SK-N-MC (cell line): ENCODE data around the gene CD93.

ENCODE experiments used
- DNase-seq: peaks from one replicate; pipeline ENCODE4 v3.0.0-alpha.2; 2011; ENCODE audit warnings: low read depth, low spot score
- H3K27ac ChIP-seq: fragments of 200-600 bp; sonication (generic); 2 replicates; pipeline ENCODE4 v1.5.1; 2016; ENCODE audit warnings: mixed run types
- H3K36me3 ChIP-seq: fragments of 200-600 bp; sonication (generic); 2 replicates; pipeline ENCODE4 v1.6.1; 2017; ENCODE audit warnings: antibody characterized with exemption, low read length, mixed read lengths; ENCODE audit not compliant: insufficient read depth
- H3K4me3 ChIP-seq: fragments of 200-600 bp; sonication (generic); 2 replicates; pipeline ENCODE4 v1.5.1; 2016
- H3K9ac ChIP-seq: fragments of 200-600 bp; sonication (generic); 2 replicates; pipeline ENCODE4 v1.8.0; 2017; ENCODE audit warnings: mixed run types, mixed read lengths; ENCODE audit not compliant: insufficient read length
- H3K9me3 ChIP-seq: fragments of 200-600 bp; sonication (generic); 2 replicates; pipeline ENCODE4 v1.6.1; 2017; ENCODE audit warnings: low read depth, mild to moderate bottlenecking, antibody characterized with exemption, low read length, moderate library complexity, mixed read lengths
- EZH2 ChIP-seq: fragments of 200-600 bp; sonication (generic); IDR thresholded peaks from one replicate; pipeline ENCODE4 v1.6.1; 2017; ENCODE audit warnings: antibody characterized with exemption
- FOXP2 ChIP-seq: optimal IDR thresholded peaks from 2 replicates; pipeline ENCODE3; 2011; ENCODE audit warnings: mild to moderate bottlenecking, moderate library complexity; ENCODE audit not compliant: insufficient read depth; ENCODE audit errors: extremely low read length, control extremely low read depth
- POLR2AphosphoS5 ChIP-seq: IDR thresholded peaks from 2 replicates; pipeline ENCODE4 v1.6.1; 2012; ENCODE audit warnings: mild to moderate bottlenecking, low read depth, low read length, borderline replicate concordance

The CD93 gene

GRCh38 chr20:23058240-23058639, 27.9 kb downstream of the CD93 start:
- TF ChIP-seq EZH2 (no peak), POLR2AphosphoS5 (no peak), FOXP2 (no peak)
- DNase-seq = no peak
- Histone ChIP-seq H3K4me3 (no peak overlapping the region), H3K27ac (no peak overlapping the region), H3K9me3 (no peaks in the 10 kb centered on the region), H3K36me3 (no peaks in the 10 kb centered on the region), H3K9ac (no peak overlapping the region)

- H3K4me3 ChIP-seq = no peak overlapping the region
- no peaks in the 10 kb centered on the region for H3K9me3 ChIP-seq
- H3K27ac ChIP-seq = no peak overlapping the region
- H3K9ac ChIP-seq = no peak overlapping the region
- H3K36me3 ChIP-seq = no peaks in the 10 kb centered on the region
- DNase-seq = no peak
- TF ChIP-seq POLR2AphosphoS5 (no peak), FOXP2 (no peak), EZH2 (no peak)
These were observed 33.2 kb downstream of the CD93 start for GRCh38 chr20:23052904-23053303.

GRCh38 chr20:23050847-23051627, 35.1 kb downstream of the CD93 start:
- no peaks in the 10 kb centered on the region for H3K36me3 ChIP-seq
- H3K9me3 ChIP-seq = no peaks in the 10 kb centered on the region
- no peak for DNase-seq
- no peak overlapping the region for H3K9ac ChIP-seq
- no peak for TF ChIP-seq POLR2AphosphoS5
- TF ChIP-seq FOXP2 = no peak
- TF ChIP-seq EZH2 = no peak
- H3K4me3 ChIP-seq = peak overlapping the region; percentile 48
- no peak overlapping the region for H3K27ac ChIP-seq

- Histone ChIP-seq H3K9ac (no peak overlapping the region), H3K27ac (no peak overlapping the region), H3K9me3 (no peaks in the 10 kb centered on the region), H3K36me3 (no peaks in the 10 kb centered on the region), H3K4me3 (no peak overlapping the region)
- TF ChIP-seq EZH2 (no peak), POLR2AphosphoS5 (no peak), FOXP2 (no peak)
- DNase-seq = no peak
These were observed 35.9 kb downstream of the CD93 start for GRCh38 chr20:23050076-23050838.

DNA sequence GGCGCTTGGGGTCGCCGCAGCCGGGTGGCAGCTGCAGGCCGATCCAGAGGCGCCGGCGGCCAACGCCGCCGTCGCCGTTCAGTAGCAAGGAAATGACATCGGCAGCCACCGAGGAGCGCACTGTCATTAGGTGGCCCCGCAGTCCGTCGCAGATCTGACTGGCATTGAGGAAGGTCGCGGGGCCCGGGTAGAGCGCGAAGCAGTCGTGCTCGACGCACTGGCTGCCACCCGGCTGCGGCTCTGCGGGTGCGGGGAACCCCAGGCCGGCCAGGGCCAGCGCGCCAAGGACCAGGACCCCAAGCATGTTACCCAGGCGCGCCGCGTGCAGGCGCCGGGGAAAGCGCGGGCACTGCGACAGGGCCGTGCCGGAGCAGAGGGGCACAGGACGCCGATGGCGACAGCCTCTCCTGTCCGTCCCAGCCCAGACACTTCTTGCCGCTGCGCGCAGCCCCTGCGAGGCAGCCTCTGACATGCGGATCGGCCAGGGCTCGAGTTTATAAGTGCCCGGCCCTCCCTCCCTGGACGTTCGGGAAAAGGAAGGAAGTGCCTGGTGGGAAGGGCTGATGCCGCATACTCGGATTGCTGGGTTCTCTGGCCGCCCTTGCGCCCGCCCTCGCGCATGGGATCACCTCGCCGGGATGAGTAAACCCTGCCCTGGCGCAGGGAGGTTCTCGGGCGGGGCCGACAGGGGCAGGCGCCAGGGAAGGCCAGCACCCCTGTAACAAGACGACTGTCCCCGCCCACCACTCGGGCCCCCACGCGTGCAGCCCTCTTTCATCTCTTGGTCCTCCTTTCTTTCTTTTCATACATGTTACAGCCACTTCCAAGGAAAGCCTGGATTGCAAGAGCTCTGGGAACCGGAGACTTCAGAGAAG, 36.7 kb downstream of the CD93 start, which contains the start of gene THBD:
Gene THBD, minus strand, starts transcription at position 472 of the 875 bp plus-strand sequence. Its CDS starts 168 bp downstream, at position 304.
- no peaks in the 10 kb centered on the region for H3K36me3 ChIP-seq
- DNase-seq = no peak
- no peak within 1 kb of the TSS for H3K9ac ChIP-seq
- no peak within 1 kb of the TSS for H3K4me3 ChIP-seq
- H3K27ac ChIP-seq = no peak within 1 kb of the TSS
- H3K9me3 ChIP-seq = no peaks in the 10 kb centered on the region
- no peak for TF ChIP-seq POLR2AphosphoS5

- H3K9me3 ChIP-seq = no peaks in the 10 kb centered on the region
- H3K36me3 ChIP-seq = no peaks in the 10 kb centered on the region
- no peak overlapping the region for H3K27ac ChIP-seq
- no peak for DNase-seq
- H3K4me3 ChIP-seq = no peak overlapping the region
- TF ChIP-seq FOXP2 (no peak), EZH2 (peak; percentile 16)
- no peak overlapping the region for H3K9ac ChIP-seq
These were observed 37.6 kb downstream of the CD93 start for GRCh38 chr20:23048283-23049200.

- TF ChIP-seq FOXP2 = no peak
- TF ChIP-seq POLR2AphosphoS5 = no peak
- TF ChIP-seq EZH2 = peak; percentile 25
- H3K27ac ChIP-seq = no peak overlapping the region
- H3K4me3 ChIP-seq = no peak overlapping the region
- no peak for DNase-seq
- H3K36me3 ChIP-seq = no peaks in the 10 kb centered on the region
- no peak overlapping the region for H3K9ac ChIP-seq
- H3K9me3 ChIP-seq = no peaks in the 10 kb centered on the region
These were observed 38.3 kb downstream of the CD93 start for GRCh38 chr20:23047738-23048214.
